Subcutaneous adipose tissue (tissue), 4 donors: ENCODE results near the gene CACNA1B. TPM values are rescaled to one million over a fixed set of nuclear protein-coding genes. Genes with fewer than 3 reads are reported as not detected.

Source experiments
- CTCF ChIP-seq: fragments of 450-650 bp; IDR thresholded peaks from one replicate; pipeline ENCODE4 v1.5.1; 2016; ENCODE audit warnings: low read depth, mild to moderate bottlenecking, control low read depth, antibody characterized with exemption, moderate library complexity
- total RNA-seq, 4 donors: library from RNA; depleted of rRNA; stranded (reverse); fragments of >200 nt; gene quantifications; one replicate each; pipeline ENCODE4 v1.1.0, GENCODE V29; 2016

Gene CACNA1B
- total RNA-seq, 4 donors from 2014 or later = not detected

- TF ChIP-seq CTCF = no peak
These were observed 43.6 kb upstream of the CACNA1B start for GRCh38 chr9:137833721-137834613.

GRCh38 chr9:137834846-137835546 is 42.6 kb upstream of the CACNA1B start:
- TF ChIP-seq CTCF = no peak

- TF ChIP-seq CTCF = no peak
These were observed 41.3 kb upstream of the CACNA1B start for GRCh38 chr9:137836151-137836830.

GRCh38 chr9:137836831-137837241 is 40.7 kb upstream of the CACNA1B start:
- no peak for TF ChIP-seq CTCF

GRCh38 chr9:137837345-137838278 is 40.0 kb upstream of the CACNA1B start:
- no peak for TF ChIP-seq CTCF

GRCh38 chr9:137838576-137838975 is 39.0 kb upstream of the CACNA1B start:
- TF ChIP-seq CTCF = no peak
